H1 (cell line): ENCODE data around the gene ARFGAP3. TPM values are rescaled to one million over a fixed set of nuclear protein-coding genes. Genes with fewer than 3 reads are reported as not detected.

ENCODE experiments used
- BCL11A ChIP-seq, 2 experiments: IDR thresholded peaks; one replicate each; pipeline ENCODE4 v1.6.1; 2011; ENCODE audit warnings: low read depth in 2 of 2, low read length in 2 of 2, mild to moderate bottlenecking in 2 of 2
- CEBPB ChIP-seq: IDR thresholded peaks from 2 replicates; pipeline ENCODE4 v1.6.1; 2012; ENCODE audit warnings: low read depth, low read length
- CHD2 ChIP-seq: IDR thresholded peaks from 2 replicates; pipeline ENCODE4 v1.6.1; 2012; ENCODE audit warnings: low read length, improper control_type of control experiment
- EP300 ChIP-seq, 2 experiments: IDR thresholded peaks; 1 replicate in 1 of 2; 2 replicates in 1 of 2; pipeline ENCODE4 v1.6.1; 2011 to 2012; ENCODE audit warnings: low read depth in 2 of 2, low read length in 2 of 2, mild to moderate bottlenecking in 2 of 2, borderline replicate concordance in 1 of 2, inconsistent platforms in 1 of 2, moderate library complexity in 1 of 2
- HDAC6 ChIP-seq: IDR thresholded peaks from one replicate; pipeline ENCODE4 v1.7.1; 2012; ENCODE audit warnings: low read depth, mild to moderate bottlenecking, inconsistent platforms, low read length, moderate library complexity
- POLR2A ChIP-seq, 2 experiments: IDR thresholded peaks; 1 replicate in 1 of 2; 2 replicates in 1 of 2; pipeline ENCODE4 v1.6.1; 2011; ENCODE audit warnings: low read depth in 2 of 2, low read length in 2 of 2, mild to moderate bottlenecking in 2 of 2; ENCODE audit errors: control extremely low read depth in 1 of 2
- polyA plus RNA-seq, 7 experiments: library from polyadenylated mRNA; depleted of rRNA in 3 of 7; stranded (reverse) in 5 of 7; unstranded in 2 of 7; fragments of >200 nt in 5 of 7; fragments of 200-250 nt in 2 of 7; gene quantifications; 1 replicate in 5 of 7; 2 replicates in 1 of 7; 4 replicates in 1 of 7; pipeline versions ENCODE4 v1.2.1 to v1.2.3, GENCODE V29; 2011 to 2013; ENCODE audit warnings: missing spikeins in 2 of 7, mixed read lengths in 2 of 7
- total RNA-seq: library from RNA; stranded (reverse); fragmentation: NEBNext Ultra II Directional; extraction: Animal tissue kit (Norgen Biotek cat#: 25700); gene quantifications from 2 replicates; pipeline ENCODE4 v1.2.1, GENCODE V29; 2021
- TF ChIP-seq, protein P1 (sequence below): IDR thresholded peaks from 2 replicates; pipeline ENCODE4 v1.6.1; 2012; ENCODE audit warnings: inconsistent platforms

The ARFGAP3 gene
- total and polyA plus RNA-seq, 2 of the 8 experiments (the other 6 are each of a cell fraction or from before 2014, with no cell fraction given) = 9.7 to 16.0 TPM

- no peak for TF ChIP-seq EP300 (IDR thresholded peaks at IDR 0.05; ENCODE audit: borderline replicate concordance in 1 of 2, low read depth in 2 of 2, low read length in 2 of 2)
- TF ChIP-seq, protein P1, sequence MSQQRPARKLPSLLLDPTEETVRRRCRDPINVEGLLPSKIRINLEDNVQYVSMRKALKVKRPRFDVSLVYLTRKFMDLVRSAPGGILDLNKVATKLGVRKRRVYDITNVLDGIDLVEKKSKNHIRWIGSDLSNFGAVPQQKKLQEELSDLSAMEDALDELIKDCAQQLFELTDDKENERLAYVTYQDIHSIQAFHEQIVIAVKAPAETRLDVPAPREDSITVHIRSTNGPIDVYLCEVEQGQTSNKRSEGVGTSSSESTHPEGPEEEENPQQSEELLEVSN = no peak
- no peak for TF ChIP-seq CEBPB
- no peak for TF ChIP-seq POLR2A (IDR thresholded peaks at IDR 0.05; ENCODE audit: control extremely low read depth in 1 of 2, low read depth in 2 of 2, low read length in 2 of 2)
- no peak for TF ChIP-seq BCL11A (IDR thresholded peaks at IDR 0.05; ENCODE audit: low read depth in 2 of 2, low read length in 2 of 2)
- no peak for TF ChIP-seq CHD2
- TF ChIP-seq HDAC6 = no peak
Measured at GRCh38 chr22:42770448-42770726, 86.7 kb downstream of the ARFGAP3 start (continued).
